Endothelial cell of umbilical vein (primary cell): ENCODE results near the gene SMARCAD1. TPM values are rescaled to one million over a fixed set of nuclear protein-coding genes. Genes with fewer than 3 reads are reported as not detected.

ENCODE experiments used
- BruUV-seq: library from RNA; stranded (reverse); fragments of 400-500 nt; replicated peaks from 2 replicates; lab custom pipeline; 2021; lab: Mats Ljungman, UMichigan
- CTCF ChIA-PET: fragments of 300-600, 350-600 bp; sonication (Branson Sonifier 250); formaldehyde crosslinking; loops from one replicate; lab custom pipeline; 2021; ENCODE audit warnings: antibody characterized with exemption, inconsistent platforms; lab: Charles Lee
- POLR2A ChIA-PET: fragments of 300-600, 350-600 bp; sonication (Branson Sonifier 250); formaldehyde crosslinking; loops from one replicate; lab custom pipeline; 2021; ENCODE audit warnings: antibody characterized with exemption, inconsistent platforms; lab: Charles Lee
- DNase-seq: peaks from one replicate; pipeline ENCODE4 v3.0.0-alpha.2; 2011; ENCODE audit warnings: low read depth, low spot score
- FAIRE-seq: peaks from 2 replicates; lab custom pipeline; 2011; peaks lifted over from hg19 to GRCh38; lab: Jason Lieb, UNC
- H2AFZ ChIP-seq: 2 replicates; pipeline ENCODE4 v1.6.0; 2012; ENCODE audit warnings: low read depth, low read length, control low read depth, inconsistent platforms
- H3K27ac ChIP-seq: 2 replicates; pipeline ENCODE4 v1.5.1; 2011; ENCODE audit warnings: low read depth, mild to moderate bottlenecking, control low read depth, low read length, moderate library complexity; ENCODE audit not compliant: insufficient read depth
- H3K27me3 ChIP-seq, 2 experiments: 2 replicates each; pipeline versions ENCODE4 v1.6.0 to v1.6.1; 2011; ENCODE audit warnings: low read length in 2 of 2, mixed read lengths in 1 of 2; ENCODE audit not compliant: control insufficient read depth in 2 of 2, insufficient read depth in 2 of 2
- H3K36me3 ChIP-seq, 2 experiments: 2 replicates in 1 of 2; 3 replicates in 1 of 2; pipeline ENCODE4 v1.5.1; 2011; ENCODE audit warnings: low read length in 2 of 2, mild to moderate bottlenecking in 1 of 2, moderate library complexity in 1 of 2; ENCODE audit not compliant: control insufficient read depth in 2 of 2, insufficient read depth in 2 of 2; ENCODE audit errors: extremely low read depth in 1 of 2
- H3K4me1 ChIP-seq: 3 replicates; pipeline ENCODE4 v1.5.1; 2011; ENCODE audit warnings: mild to moderate bottlenecking, low read length; ENCODE audit not compliant: control insufficient read depth, insufficient read depth; ENCODE audit errors: extremely low read depth
- H3K4me2 ChIP-seq: 2 replicates; pipeline ENCODE4 v1.6.1; 2011; ENCODE audit warnings: low read length, control low read depth, mixed read lengths; ENCODE audit not compliant: insufficient read depth
- H3K4me3 ChIP-seq, 3 experiments: fragments of 200-600 bp in 1 of 3; sonication (generic), shearing (Covaris generic) in 1 of 3; replicated peaks in 1 of 3; 2 replicates each; pipeline ENCODE4 v1.5.1; 2011 to 2016; ENCODE audit warnings: control low read depth in 3 of 3, low read length in 3 of 3, mild to moderate bottlenecking in 2 of 3, inconsistent platforms in 1 of 3, low read depth in 1 of 3, moderate library complexity in 1 of 3; ENCODE audit not compliant: insufficient read depth in 1 of 3
- H3K79me2 ChIP-seq: 2 replicates; pipeline ENCODE4 v1.6.0; 2012; ENCODE audit warnings: low read length, inconsistent platforms; ENCODE audit not compliant: control insufficient read depth, insufficient read depth
- H3K9ac ChIP-seq: replicated peaks from 2 replicates; pipeline ENCODE3; 2011; ENCODE audit warnings: low read length, control low read depth; ENCODE audit not compliant: insufficient read depth; ENCODE audit errors: extremely low read depth
- H3K9me1 ChIP-seq: replicated peaks from 3 replicates; pipeline ENCODE4 v1.6.0; 2011; ENCODE audit warnings: mild to moderate bottlenecking, low read length; ENCODE audit not compliant: control insufficient read depth, insufficient read depth; ENCODE audit errors: extremely low read depth
- H3K9me3 ChIP-seq: replicated peaks from 2 replicates; pipeline ENCODE4 v1.5.1; 2012; ENCODE audit warnings: low read length, inconsistent platforms; ENCODE audit not compliant: control insufficient read depth, insufficient read depth
- H4K20me1 ChIP-seq: replicated peaks from 2 replicates; pipeline ENCODE3; 2011; ENCODE audit warnings: mild to moderate bottlenecking, low read length; ENCODE audit not compliant: control insufficient read depth, insufficient read depth; ENCODE audit errors: extremely low read depth
- GATA2 ChIP-seq: IDR thresholded peaks from 2 replicates; pipeline ENCODE4 v1.7.0; 2011; ENCODE audit warnings: low read depth, mild to moderate bottlenecking, moderate library complexity, mixed read lengths, low read length; ENCODE audit not compliant: insufficient read length, insufficient read depth
- dilution Hi-C: fragments of 300-500 bp; cut with MboI; formaldehyde crosslinking; loops from one replicate; pipeline ENCODE4 v1.15.0; 2019; ENCODE audit warnings: low sequenced_read_pairs; ENCODE audit not compliant: extremely low pct_ligation_motif_present
- intact Hi-C: fragments of 100-400 bp; cut with micrococcal nuclease; formaldehyde crosslinking; loops from one replicate; pipeline ENCODE4 v1.10.0; 2022
- polyA plus RNA-seq, 4 experiments: library from polyadenylated mRNA; depleted of rRNA in 3 of 4; stranded (reverse) in 3 of 4; unstranded in 1 of 4; fragments of >200 nt; gene quantifications; 2 replicates each; pipeline versions ENCODE4 v1.2.1 to v1.2.3, GENCODE V29; 2011 to 2012; ENCODE audit warnings: missing spikeins in 1 of 4
- total RNA-seq: library from RNA; stranded (reverse); gene quantifications from 2 replicates; pipeline ENCODE4 v1.2.3, GENCODE V29; 2021
- TF ChIP-seq, protein P1 (sequence below), 2 donors: IDR thresholded peaks; 1 replicate in 1 of 2; 2 replicates in 1 of 2; pipeline ENCODE4 v1.5.1; 2011; ENCODE audit warnings: low read length in 2 of 2, mild to moderate bottlenecking in 2 of 2, moderate library complexity in 2 of 2, control low read depth in 1 of 2, inconsistent platforms in 1 of 2, low read depth in 1 of 2; ENCODE audit not compliant: insufficient read depth in 1 of 2; ENCODE audit errors: extremely low read depth in 1 of 2

Gene SMARCAD1
- total and polyA plus RNA-seq, 2 donors (not counting 3 experiments of a cell fraction or from before 2014, with no cell fraction given) = 15.5 to 34.8 TPM

DNA sequence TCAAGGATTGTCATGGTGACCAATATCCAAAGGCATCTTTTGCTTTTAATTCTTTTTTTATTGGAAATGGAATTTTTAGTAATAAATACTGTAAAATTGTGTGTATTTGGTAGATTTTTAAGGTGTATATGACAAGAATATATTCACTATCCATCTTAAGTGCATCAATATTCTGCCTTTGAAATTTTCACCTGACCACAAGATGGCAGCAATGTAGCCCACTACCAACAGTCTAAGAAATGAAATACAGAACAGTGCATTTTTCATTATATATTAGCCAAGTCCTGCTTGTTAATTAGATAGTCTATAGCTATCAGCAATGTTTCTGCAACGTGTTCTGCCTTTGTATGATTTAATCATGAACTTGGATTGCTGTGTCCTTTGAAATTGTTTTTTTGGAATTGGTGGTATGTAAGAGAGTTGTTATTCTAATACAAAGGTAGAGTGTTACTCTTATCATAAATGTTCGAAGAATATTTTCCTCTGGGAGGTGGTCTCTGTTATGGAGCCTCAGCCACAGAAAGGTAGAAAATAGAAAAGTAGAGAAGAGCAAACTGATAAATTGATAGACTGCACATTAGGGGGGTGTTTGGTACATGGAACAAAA is 96.8 kb downstream of the SMARCAD1 start:
- TF ChIP-seq, protein P1, sequence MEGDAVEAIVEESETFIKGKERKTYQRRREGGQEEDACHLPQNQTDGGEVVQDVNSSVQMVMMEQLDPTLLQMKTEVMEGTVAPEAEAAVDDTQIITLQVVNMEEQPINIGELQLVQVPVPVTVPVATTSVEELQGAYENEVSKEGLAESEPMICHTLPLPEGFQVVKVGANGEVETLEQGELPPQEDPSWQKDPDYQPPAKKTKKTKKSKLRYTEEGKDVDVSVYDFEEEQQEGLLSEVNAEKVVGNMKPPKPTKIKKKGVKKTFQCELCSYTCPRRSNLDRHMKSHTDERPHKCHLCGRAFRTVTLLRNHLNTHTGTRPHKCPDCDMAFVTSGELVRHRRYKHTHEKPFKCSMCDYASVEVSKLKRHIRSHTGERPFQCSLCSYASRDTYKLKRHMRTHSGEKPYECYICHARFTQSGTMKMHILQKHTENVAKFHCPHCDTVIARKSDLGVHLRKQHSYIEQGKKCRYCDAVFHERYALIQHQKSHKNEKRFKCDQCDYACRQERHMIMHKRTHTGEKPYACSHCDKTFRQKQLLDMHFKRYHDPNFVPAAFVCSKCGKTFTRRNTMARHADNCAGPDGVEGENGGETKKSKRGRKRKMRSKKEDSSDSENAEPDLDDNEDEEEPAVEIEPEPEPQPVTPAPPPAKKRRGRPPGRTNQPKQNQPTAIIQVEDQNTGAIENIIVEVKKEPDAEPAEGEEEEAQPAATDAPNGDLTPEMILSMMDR (IDR thresholded peaks at IDR 0.05; ENCODE audit: extremely low read depth in 1 of 2, insufficient read depth in 1 of 2, low read depth in 1 of 2, low read length in 2 of 2) = peak; percentile 44 to 45
- no peak for TF ChIP-seq GATA2
- H2AFZ ChIP-seq = no peak overlapping the region
- H3K9ac ChIP-seq = no peak overlapping the region
- H3K4me1 ChIP-seq = peaks cover 20% of the 10 kb centered on the region
- H3K4me3 ChIP-seq = no peak overlapping the region
- no TSS peak for BruUV-seq
- H3K79me2 ChIP-seq = no peaks in the 10 kb centered on the region
- no peaks in the 10 kb centered on the region for H3K9me3 ChIP-seq
- H4K20me1 ChIP-seq = no peaks in the 10 kb centered on the region
- H3K27ac ChIP-seq = no peak overlapping the region
- no peaks in the 10 kb centered on the region for H3K36me3 ChIP-seq
- FAIRE-seq (peak; percentile 79), DNase-seq (peak; percentile 66)
- intact Hi-C loops (loop anchor here (1.0 to 10.0 kb wide), 7 partner anchors 87 to 820 kb away; no protein-coding TSS in a partner anchor), dilution Hi-C loops (no loop called here)
- H3K9me1 ChIP-seq = no peaks in the 10 kb centered on the region
- H3K27me3 ChIP-seq = no peaks in the 10 kb centered on the region
- CTCF ChIA-PET = interaction anchor here (0.6 to 4.9 kb wide), 11 partner anchors 9 to 307 kb away, joined by 3 to 46 read pairs (median 4); no protein-coding TSS in a partner anchor
- H3K4me2 ChIP-seq = no peak overlapping the region
- POLR2A ChIA-PET = no interaction called here
